Progenitor cell of endocrine pancreas (in vitro differentiated cells): ENCODE measurements around the gene POLD2. TPM values are rescaled to one million over a fixed set of nuclear protein-coding genes. Genes with fewer than 3 reads are reported as not detected.
"Not testable (repeated sequence)": the region's sequence is repeated elsewhere in the genome, so short reads cannot be mapped to it uniquely, and the experiment has no call there.

Experiments
- DNase-seq: peaks from one replicate; pipeline ENCODE4 v3.0.0; 2021; ENCODE audit warnings: low spot score; ENCODE audit not compliant: unreplicated experiment
- H3K27ac Mint-ChIP-seq: 2 replicates; pipeline ENCODE4 v1.8.0; 2021; ENCODE audit warnings: mild to moderate bottlenecking, moderate library complexity, mixed read lengths
- H3K27me3 Mint-ChIP-seq: 2 replicates; pipeline ENCODE4 v1.8.0; 2021; ENCODE audit warnings: mixed read lengths
- H3K36me3 Mint-ChIP-seq: 2 replicates; pipeline ENCODE4 v1.8.0; 2022; ENCODE audit warnings: mixed read lengths; ENCODE audit not compliant: insufficient read depth
- H3K4me1 Mint-ChIP-seq: 2 replicates; pipeline ENCODE4 v1.8.0; 2021; ENCODE audit warnings: low read depth, mixed read lengths
- H3K4me3 Mint-ChIP-seq: 2 replicates; pipeline ENCODE4 v1.8.0; 2021; ENCODE audit warnings: low read depth, mild to moderate bottlenecking, moderate library complexity, mixed read lengths
- H3K9me3 Mint-ChIP-seq: 2 replicates; pipeline ENCODE4 v1.8.0; 2021; ENCODE audit warnings: low read depth, mixed read lengths
- long read RNA-seq: library from polyadenylated mRNA; unstranded; transcript quantifications from one replicate; pipeline ENCODE4 v2.0.0, GENCODE V29; 2020
- total RNA-seq: library from RNA; stranded (reverse); gene quantifications from 2 replicates; pipeline ENCODE4 v1.2.1, GENCODE V29; 2021
- TF ChIP-seq, protein P1 (sequence below): fragments of 200-600 bp; sonication (generic); IDR thresholded peaks from one replicate; pipeline ENCODE4 v1.5.0; 2021; ENCODE audit warnings: antibody characterized with exemption, mild to moderate bottlenecking; ENCODE audit not compliant: unreplicated experiment

POLD2 gene
- 95.4 and 104 TPM in 2 replicates for total RNA-seq
- long read RNA-seq, transcript POLD2-218 (11 exons, 1,619 nt): major isoform, 120 of 173 reads
- long read RNA-seq, transcript POLD2-207 (11 exons, 1,659 nt): minor isoform, 20 of 173 reads
- long read RNA-seq, partial matches to known transcripts: 18 of 173 reads
- long read RNA-seq, other reads (novel, unspliced or antisense): 14 of 173 reads

DNA sequence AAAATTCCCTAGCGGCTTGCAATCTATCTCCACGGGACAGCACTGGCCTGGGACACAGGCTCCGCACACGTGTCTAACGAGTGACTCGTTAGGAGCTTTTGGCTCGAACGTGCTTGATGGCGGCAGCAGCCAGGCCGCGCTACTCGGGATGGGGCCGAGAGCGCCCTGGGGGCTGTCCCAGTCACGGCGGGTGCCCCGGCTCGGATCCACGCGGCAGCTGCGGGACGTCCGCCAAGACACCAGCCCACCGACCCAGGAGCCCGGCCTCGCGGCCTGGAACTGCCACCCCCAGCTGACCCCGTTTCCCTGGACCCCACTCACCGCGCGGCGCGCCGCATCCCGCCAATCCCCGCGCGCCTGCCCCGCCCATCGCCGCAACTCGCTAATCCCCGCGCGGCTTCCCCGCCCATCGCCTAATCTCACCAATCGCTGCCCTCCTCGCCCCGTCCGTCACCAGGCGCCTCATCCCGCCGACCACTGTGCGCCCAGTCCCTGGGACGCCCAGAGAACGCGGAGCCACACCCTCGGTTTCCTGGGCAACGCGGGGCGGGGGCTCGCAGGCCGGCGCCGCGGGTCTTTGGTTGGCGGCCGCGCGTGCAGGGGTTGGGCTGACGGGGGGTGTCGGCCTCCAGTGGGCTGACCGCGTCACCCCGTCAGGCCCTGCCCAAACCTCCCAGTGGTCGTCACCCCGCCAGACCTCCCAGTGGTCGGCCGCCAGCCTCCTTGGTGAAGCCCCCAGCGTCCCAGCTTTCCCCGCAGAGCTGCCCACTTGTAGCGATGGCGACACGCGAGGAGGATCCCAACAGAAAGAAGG lies at the start of gene POLD2:
Gene POLD2 (minus strand): TSS at position 359 of the 814 bp plus-strand sequence. CDS start 1,495 bp downstream, outside the sequence.
- no peaks in the 10 kb centered on the region for H3K27me3 Mint-ChIP-seq
- TF ChIP-seq, protein P1, sequence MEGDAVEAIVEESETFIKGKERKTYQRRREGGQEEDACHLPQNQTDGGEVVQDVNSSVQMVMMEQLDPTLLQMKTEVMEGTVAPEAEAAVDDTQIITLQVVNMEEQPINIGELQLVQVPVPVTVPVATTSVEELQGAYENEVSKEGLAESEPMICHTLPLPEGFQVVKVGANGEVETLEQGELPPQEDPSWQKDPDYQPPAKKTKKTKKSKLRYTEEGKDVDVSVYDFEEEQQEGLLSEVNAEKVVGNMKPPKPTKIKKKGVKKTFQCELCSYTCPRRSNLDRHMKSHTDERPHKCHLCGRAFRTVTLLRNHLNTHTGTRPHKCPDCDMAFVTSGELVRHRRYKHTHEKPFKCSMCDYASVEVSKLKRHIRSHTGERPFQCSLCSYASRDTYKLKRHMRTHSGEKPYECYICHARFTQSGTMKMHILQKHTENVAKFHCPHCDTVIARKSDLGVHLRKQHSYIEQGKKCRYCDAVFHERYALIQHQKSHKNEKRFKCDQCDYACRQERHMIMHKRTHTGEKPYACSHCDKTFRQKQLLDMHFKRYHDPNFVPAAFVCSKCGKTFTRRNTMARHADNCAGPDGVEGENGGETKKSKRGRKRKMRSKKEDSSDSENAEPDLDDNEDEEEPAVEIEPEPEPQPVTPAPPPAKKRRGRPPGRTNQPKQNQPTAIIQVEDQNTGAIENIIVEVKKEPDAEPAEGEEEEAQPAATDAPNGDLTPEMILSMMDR: no peak
- peak within 1 kb of the TSS; percentile 92 for H3K27ac Mint-ChIP-seq
- peaks cover 10% of the 10 kb centered on the region for H3K4me1 Mint-ChIP-seq
- peaks cover 13% of the 10 kb centered on the region for H3K36me3 Mint-ChIP-seq
- peak within 1 kb of the TSS; percentile 92 for H3K4me3 Mint-ChIP-seq
- peaks cover 13% of the 10 kb centered on the region for H3K9me3 Mint-ChIP-seq
- DNase-seq: peak; percentile 96

DNA sequence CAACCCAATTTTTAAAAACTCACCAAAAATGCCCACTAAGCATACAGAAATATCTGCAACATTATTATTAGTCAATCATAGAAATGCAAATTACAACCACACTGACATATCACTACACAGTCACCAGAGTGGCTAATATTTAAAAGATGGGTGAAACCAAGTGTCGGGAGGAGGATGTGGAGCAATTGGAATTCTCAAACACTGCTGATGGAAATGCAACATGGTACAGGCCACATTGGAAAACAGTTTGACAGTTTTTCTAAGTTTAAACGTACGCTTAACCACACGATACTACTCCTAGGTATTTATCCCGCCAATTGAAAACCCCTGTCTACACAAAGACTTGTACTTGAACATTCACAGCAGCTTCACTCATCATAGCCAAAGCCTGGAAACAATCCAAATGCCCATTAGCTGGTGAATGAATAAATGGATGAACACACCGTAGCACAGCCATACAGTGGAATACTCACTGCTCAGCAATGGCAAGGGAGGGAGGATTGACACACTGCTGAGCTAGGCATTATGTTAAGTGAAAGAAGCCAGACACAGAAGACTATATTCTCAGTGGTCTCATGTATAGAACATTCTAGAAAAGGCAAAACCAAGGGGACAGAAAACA lies 49.6 kb upstream of the POLD2 start:
- H3K9me3 Mint-ChIP-seq: peaks cover 9% of the 10 kb centered on the region
- no peak overlapping the region for H3K27ac Mint-ChIP-seq
- no peak for DNase-seq
- H3K27me3 Mint-ChIP-seq: peaks cover 22% of the 10 kb centered on the region
- H3K36me3 Mint-ChIP-seq: peaks cover 4% of the 10 kb centered on the region
- TF ChIP-seq, protein P1: no peak
- H3K4me1 Mint-ChIP-seq: no peaks in the 10 kb centered on the region
- H3K4me3 Mint-ChIP-seq: no peak overlapping the region

DNA sequence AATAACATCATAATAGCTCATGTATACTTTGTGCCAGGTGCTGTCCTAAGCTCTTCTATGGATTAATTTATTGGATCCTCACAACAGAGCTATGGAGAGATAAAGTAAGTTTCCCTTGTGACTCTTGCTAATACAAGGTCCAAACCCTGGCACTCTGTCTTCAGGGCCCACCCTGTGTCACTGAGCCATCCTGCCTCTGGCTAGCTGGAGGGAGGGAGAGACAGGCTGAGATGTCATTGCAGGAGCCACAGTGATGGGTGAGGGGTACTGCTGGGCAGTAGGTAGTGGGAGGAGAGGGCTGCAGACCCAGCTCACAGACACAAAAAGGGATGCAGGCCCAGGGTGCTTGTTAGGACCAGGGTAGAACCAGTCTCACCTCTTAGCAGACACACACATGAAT lies 49.0 kb upstream of the POLD2 start:
- peaks cover 4% of the 10 kb centered on the region for H3K36me3 Mint-ChIP-seq
- H3K27me3 Mint-ChIP-seq: peaks cover 19% of the 10 kb centered on the region
- no peak overlapping the region for H3K4me3 Mint-ChIP-seq
- H3K4me1 Mint-ChIP-seq: peaks cover 1% of the 10 kb centered on the region
- H3K9me3 Mint-ChIP-seq: peaks cover 9% of the 10 kb centered on the region
- TF ChIP-seq, protein P1: no peak
- H3K27ac Mint-ChIP-seq: no peak overlapping the region
- no peak for DNase-seq

DNA sequence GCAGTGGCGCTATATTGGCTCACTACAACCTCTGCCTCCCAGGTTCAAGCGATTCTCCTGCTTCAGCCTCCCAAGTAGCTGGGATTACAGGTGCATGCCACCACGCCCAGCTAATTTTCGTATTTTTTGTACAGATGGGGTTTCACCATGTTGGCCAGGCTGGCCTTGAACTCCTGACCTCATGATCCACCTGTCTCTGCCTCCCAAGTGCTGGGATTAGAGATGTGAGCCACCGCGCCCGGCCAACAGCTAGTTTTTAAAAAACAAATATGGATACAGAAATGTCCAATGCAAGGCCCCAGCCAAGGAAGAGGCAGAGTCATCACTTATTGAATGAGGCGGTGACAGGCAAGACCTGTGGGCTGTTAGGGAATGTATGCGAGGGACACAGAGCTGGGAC lies 48.6 kb upstream of the POLD2 start:
- H3K4me1 Mint-ChIP-seq, H3K4me3 Mint-ChIP-seq, H3K27ac Mint-ChIP-seq, DNase-seq, H3K36me3 Mint-ChIP-seq, H3K9me3 Mint-ChIP-seq: not testable (repeated sequence)
- H3K27me3 Mint-ChIP-seq: peaks cover 16% of the 10 kb centered on the region

DNA sequence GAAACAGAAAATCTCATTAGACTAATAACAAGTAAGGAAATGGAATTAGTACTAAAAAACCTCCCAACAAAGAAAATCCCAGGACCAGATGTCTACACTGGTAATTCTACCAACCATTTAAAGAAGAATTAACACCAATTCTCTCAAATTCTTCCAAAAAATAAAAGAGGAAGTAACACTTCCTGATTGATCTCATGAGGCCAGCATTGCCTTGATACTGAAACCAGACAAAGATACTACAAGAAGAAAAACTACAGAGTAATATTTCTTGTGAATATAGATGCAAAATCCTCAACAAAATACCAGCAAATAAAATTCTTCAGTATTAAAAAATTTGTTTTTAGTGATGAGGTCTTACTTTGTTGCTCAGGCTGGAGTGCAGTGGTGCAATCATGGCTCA lies 44.6 kb upstream of the POLD2 start:
- Mint-ChIP-seq H3K4me3 (no peak overlapping the region), H3K36me3 (peaks cover 4% of the 10 kb centered on the region), H3K9me3 (peaks cover 14% of the 10 kb centered on the region), H3K4me1 (peaks cover 4% of the 10 kb centered on the region), H3K27me3 (no peaks in the 10 kb centered on the region), H3K27ac (no peak overlapping the region)
- DNase-seq: no peak
- TF ChIP-seq, protein P1: no peak
